Left ventricle myocardium inferior (tissue), 1 donor: ENCODE measurements around the gene TCERG1L. TPM values are rescaled to one million over a fixed set of nuclear protein-coding genes. Genes with fewer than 3 reads are reported as not detected.
A peak's percentile ranks its signal among the peaks of the same experiment; 100 is the strongest.

ENCODE experiments used
- DNase-seq: peaks from one replicate; pipeline ENCODE4 v3.0.0-alpha.2; 2020
- H3K27ac ChIP-seq: fragments of 200-600 bp; replicated peaks from 2 replicates; pipeline ENCODE4 v1.8.0; 2021
- H3K27me3 ChIP-seq: fragments of 200-600 bp; 2 replicates; pipeline ENCODE4 v1.8.0; 2021; ENCODE audit warnings: low read depth
- H3K36me3 ChIP-seq: fragments of 200-600 bp; 2 replicates; pipeline ENCODE4 v1.8.0; 2021
- H3K4me1 ChIP-seq: fragments of 200-600 bp; 2 replicates; pipeline ENCODE4 v1.8.0; 2021
- H3K4me3 ChIP-seq: fragments of 200-600 bp; 2 replicates; pipeline ENCODE4 v1.8.0; 2021; ENCODE audit warnings: mild to moderate bottlenecking, moderate library complexity
- H3K9me3 ChIP-seq: fragments of 200-600 bp; replicated peaks from 2 replicates; pipeline ENCODE4 v1.8.0; 2021
- intact Hi-C: fragments of 100-400 bp; cut with micrococcal nuclease; formaldehyde crosslinking; loops from one replicate; pipeline ENCODE4 v1.11.0; 2022
- total RNA-seq: library from RNA; stranded (reverse); fragmentation: NEBNext Ultra II Directional; extraction: Animal tissue kit (Norgen Biotek cat#: 25700); gene quantifications from one replicate; pipeline ENCODE4 v1.2.1, GENCODE V29; 2021
- TF ChIP-seq, protein P1 (sequence below): fragments of 200-600 bp; IDR thresholded peaks from 2 replicates; pipeline ENCODE4 v1.8.0; 2021; ENCODE audit warnings: antibody characterized with exemption, mild to moderate bottlenecking, borderline replicate concordance
- donor health status: DM: no; HTN: yes; CAD: no; lungs with severe emphysema.

The TCERG1L gene
- total RNA-seq, 1 donor from 2014 or later: not detected

DNA sequence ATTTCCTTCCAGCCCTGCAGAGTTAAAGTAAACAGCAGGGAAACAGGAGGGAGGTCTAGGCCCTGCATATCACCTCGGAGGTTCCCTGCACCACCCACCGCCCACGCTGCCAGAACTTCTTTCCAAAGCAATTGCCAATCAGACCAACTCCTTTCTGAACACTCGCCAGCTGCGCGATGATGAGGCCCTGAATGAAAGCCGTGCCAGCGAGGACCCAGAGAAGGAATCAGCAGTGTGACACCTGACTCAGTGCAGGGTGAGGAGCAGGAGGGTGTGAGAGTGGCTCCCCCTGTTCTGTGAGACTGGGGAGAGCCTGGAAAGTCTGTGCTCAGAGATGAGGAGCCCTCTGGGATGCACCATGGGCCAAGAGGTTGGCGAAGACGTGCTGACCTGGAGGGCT lies 3.3 kb upstream of the TCERG1L start:
- DNase-seq: no peak
- Histone ChIP-seq H3K9me3 (no peaks in the 10 kb centered on the region), H3K36me3 (no peaks in the 10 kb centered on the region), H3K4me3 (no peak overlapping the region), H3K27me3 (peaks cover 98% of the 10 kb centered on the region), H3K27ac (no peak overlapping the region), H3K4me1 (peaks cover 14% of the 10 kb centered on the region)
- intact Hi-C loops: no loop called here
- TF ChIP-seq, protein P1, sequence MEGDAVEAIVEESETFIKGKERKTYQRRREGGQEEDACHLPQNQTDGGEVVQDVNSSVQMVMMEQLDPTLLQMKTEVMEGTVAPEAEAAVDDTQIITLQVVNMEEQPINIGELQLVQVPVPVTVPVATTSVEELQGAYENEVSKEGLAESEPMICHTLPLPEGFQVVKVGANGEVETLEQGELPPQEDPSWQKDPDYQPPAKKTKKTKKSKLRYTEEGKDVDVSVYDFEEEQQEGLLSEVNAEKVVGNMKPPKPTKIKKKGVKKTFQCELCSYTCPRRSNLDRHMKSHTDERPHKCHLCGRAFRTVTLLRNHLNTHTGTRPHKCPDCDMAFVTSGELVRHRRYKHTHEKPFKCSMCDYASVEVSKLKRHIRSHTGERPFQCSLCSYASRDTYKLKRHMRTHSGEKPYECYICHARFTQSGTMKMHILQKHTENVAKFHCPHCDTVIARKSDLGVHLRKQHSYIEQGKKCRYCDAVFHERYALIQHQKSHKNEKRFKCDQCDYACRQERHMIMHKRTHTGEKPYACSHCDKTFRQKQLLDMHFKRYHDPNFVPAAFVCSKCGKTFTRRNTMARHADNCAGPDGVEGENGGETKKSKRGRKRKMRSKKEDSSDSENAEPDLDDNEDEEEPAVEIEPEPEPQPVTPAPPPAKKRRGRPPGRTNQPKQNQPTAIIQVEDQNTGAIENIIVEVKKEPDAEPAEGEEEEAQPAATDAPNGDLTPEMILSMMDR: no peak

DNA sequence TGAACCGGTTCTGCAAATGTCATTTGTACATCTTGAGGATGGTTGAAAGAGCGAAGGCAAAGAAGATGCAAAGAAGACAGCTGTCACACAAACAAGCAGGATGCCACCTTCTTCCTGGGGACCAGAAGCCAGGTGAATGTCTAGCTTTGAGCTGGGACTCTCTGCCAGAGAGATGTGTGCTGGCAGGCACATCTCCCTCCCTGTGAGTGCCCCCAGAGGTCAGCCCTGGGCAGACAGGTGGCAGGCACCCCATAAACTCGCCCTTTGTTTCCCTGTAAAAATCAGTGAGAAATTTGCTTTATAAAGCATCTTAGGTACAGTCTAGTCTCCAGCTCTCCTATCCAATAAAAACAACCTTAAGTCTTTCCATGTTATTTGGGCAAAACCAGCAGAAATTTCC lies 2.6 kb upstream of the TCERG1L start:
- DNase-seq: no peak
- H3K27me3 ChIP-seq: peaks cover 98% of the 10 kb centered on the region

DNA sequence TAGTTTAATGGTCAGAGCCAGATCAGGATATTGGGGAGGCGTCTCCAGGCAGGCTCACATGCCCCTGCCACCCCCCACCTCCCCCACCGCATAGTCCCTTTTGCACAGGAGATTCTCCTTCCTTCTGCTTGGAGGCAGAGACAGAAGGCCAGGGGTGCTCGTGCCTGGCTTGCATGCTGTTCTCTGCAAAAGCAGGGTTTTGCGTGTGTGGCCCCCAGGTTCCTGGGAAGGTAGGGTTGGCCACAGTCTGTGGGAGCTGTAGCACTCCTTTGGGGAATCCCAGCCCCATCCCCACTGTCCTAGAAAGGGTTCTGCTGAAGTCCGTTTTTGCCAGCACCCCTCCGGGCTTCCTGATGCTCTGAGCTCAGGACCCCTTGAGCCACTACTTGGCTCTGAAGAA lies 1.9 kb upstream of the TCERG1L start:
- no peaks in the 10 kb centered on the region for H3K36me3 ChIP-seq
- H3K9me3 ChIP-seq: no peaks in the 10 kb centered on the region
- peaks cover 14% of the 10 kb centered on the region for H3K4me1 ChIP-seq
- H3K27me3 ChIP-seq: peaks cover 98% of the 10 kb centered on the region
- H3K27ac ChIP-seq: no peak overlapping the region
- intact Hi-C loops: no loop called here
- TF ChIP-seq, protein P1: no peak
- H3K4me3 ChIP-seq: no peak overlapping the region
- DNase-seq: no peak

More for the DNA sequence above, 2.6 kb upstream of the TCERG1L start:
- intact Hi-C loops: no loop called here
- no peak overlapping the region for H3K4me3 ChIP-seq
- no peaks in the 10 kb centered on the region for H3K9me3 ChIP-seq
- H3K27ac ChIP-seq: no peak overlapping the region
- H3K4me1 ChIP-seq: peaks cover 14% of the 10 kb centered on the region
- TF ChIP-seq, protein P1: no peak
- no peaks in the 10 kb centered on the region for H3K36me3 ChIP-seq

DNA sequence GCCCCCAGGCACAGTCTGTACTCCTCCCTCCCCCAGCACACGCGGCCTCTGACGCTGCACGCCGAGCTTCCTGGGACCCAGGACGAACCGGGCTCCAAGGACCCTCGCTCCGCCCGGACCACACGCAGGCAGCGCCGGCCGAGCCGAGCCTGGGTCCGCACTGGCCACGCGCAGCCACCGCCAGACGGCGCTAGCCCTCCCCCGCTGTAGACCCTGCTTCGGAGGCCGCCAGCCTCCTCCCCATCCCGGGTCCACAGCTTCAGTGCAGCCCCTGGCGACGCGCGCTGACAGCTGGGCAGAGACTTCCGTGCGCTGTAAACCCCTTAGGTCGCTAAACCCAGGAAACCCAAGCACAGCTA lies 936 bp upstream of the TCERG1L start:
- Histone ChIP-seq H3K9me3 (no peaks in the 10 kb centered on the region), H3K4me1 (peaks cover 14% of the 10 kb centered on the region), H3K27ac (no peak overlapping the region), H3K36me3 (no peaks in the 10 kb centered on the region), H3K27me3 (peaks cover 98% of the 10 kb centered on the region), H3K4me3 (no peak overlapping the region)
- TF ChIP-seq, protein P1: peak; percentile 20
- DNase-seq: no peak
- intact Hi-C loops: no loop called here

DNA sequence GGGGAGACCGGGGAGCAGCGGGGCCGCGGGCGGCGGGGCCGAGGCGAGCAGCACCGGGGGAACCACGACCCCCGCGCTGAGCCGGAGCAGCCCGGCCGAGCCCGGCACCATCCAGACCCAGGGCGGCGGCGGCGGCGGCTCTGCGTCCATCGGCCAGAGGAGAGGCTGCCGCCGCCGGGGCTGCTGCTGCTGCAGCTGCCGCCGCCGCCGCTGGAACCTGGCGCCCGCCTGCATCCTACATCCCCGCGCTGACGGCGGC lies 190 bp downstream of the TCERG1L start:
- peak overlapping the region; percentile 14 for H3K4me3 ChIP-seq
- intact Hi-C loops: no loop called here
- H3K4me1 ChIP-seq: peaks cover 14% of the 10 kb centered on the region
- H3K36me3 ChIP-seq: no peaks in the 10 kb centered on the region
- H3K27ac ChIP-seq: no peak overlapping the region
- no peak for DNase-seq
- no peaks in the 10 kb centered on the region for H3K9me3 ChIP-seq
- peaks cover 99% of the 10 kb centered on the region for H3K27me3 ChIP-seq
- TF ChIP-seq, protein P1: no peak
